Naive B cell (primary cell): ENCODE data around the gene ADGRG3. TPM values are rescaled to one million over a fixed set of nuclear protein-coding genes. Genes with fewer than 3 reads are reported as not detected.

ENCODE experiments used
- ATAC-seq, 2 donors: fragments of 150-1000 bp; cut with Tn5 transposase; 2 replicates each; pipeline ENCODE4 v1.10.0; 2021; ENCODE audit warnings: low read depth in 2 of 2, mild to moderate bottlenecking in 2 of 2, moderate library complexity in 2 of 2
- DNase-seq: peaks from one replicate; pipeline ENCODE4 v3.0.0; 2022
- H3K27ac Mint-ChIP-seq, 6 donors: one replicate each; pipeline ENCODE4 v1.8.0; 2020 to 2022; ENCODE audit warnings: mild to moderate bottlenecking in 6 of 6, mixed read lengths in 6 of 6, moderate library complexity in 5 of 6, inconsistent platforms in 2 of 6
- H3K27me3 Mint-ChIP-seq, 3 donors: one replicate each; pipeline ENCODE4 v1.8.0; 2021 to 2022; ENCODE audit warnings: mixed read lengths in 3 of 3, mild to moderate bottlenecking in 1 of 3
- H3K36me3 Mint-ChIP-seq, 2 donors: one replicate each; pipeline ENCODE4 v1.8.0; 2020 to 2022; ENCODE audit warnings: mixed read lengths in 2 of 2, inconsistent platforms in 1 of 2, mild to moderate bottlenecking in 1 of 2
- H3K4me1 Mint-ChIP-seq, 3 donors: one replicate each; pipeline ENCODE4 v1.8.0; 2020 to 2022; ENCODE audit warnings: mixed read lengths in 3 of 3, inconsistent platforms in 1 of 3, mild to moderate bottlenecking in 1 of 3, moderate library complexity in 1 of 3
- H3K4me3 Mint-ChIP-seq, 8 donors: one replicate each; pipeline ENCODE4 v1.8.0; 2020 to 2022; ENCODE audit warnings: mild to moderate bottlenecking in 8 of 8, mixed read lengths in 8 of 8, moderate library complexity in 8 of 8, inconsistent platforms in 2 of 8
- H3K9me3 Mint-ChIP-seq, 7 donors: one replicate each; pipeline ENCODE4 v1.8.0; 2020 to 2022; ENCODE audit warnings: mixed read lengths in 7 of 7, mild to moderate bottlenecking in 5 of 7, inconsistent platforms in 2 of 7, moderate library complexity in 1 of 7
- polyA plus RNA-seq, 6 donors: library from polyadenylated mRNA; unstranded; fragments of 300-500 nt; fragmentation: Illumina TruSeq; gene quantifications; one replicate each; pipeline ENCODE4 v1.2.3, GENCODE V29; 2021; ENCODE audit warnings: low read depth in 6 of 6

Gene ADGRG3
- polyA plus RNA-seq, 6 donors from 2014 or later, result 0.11 to 0.55 TPM; not detected in 4

DNA sequence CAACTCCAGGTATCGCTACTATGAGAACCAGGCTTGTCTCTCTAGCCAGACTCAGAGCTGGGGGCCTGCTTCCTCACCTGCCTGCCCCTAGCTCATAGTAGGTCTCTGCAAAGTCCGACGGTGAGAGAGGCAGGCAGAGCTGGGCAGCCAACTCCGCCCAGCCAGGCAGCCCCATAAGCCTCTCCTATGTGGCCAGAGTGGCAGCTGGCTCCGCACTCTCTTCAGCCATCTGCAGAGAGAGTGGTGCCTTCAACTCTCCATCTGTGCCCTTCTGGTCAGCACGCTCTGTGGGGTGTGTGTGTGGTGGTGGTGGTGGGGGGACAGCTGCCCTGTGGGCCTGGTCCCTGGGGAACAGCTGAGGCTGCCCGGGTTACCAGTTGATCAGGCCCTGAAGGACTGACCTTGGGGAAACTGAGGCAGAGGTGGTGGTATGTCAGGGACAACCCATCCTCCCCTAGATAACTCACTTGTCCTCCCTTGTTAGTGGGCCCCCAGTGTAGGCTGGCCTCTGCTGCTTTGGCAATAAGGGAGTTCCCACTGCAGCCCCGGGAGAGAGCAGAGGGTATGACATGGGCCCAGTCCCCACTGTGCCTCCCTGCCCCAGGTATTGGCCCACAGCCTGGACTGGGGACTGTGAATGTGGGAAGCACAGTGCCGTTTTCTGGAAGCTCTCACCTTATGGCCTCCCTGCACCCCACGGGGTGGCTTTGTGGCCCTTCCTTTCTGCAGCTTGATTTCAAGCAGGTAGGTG, 41.5 kb upstream of the ADGRG3 start:
- peaks cover 16 to 24% (median 21%) of the 10 kb centered on the region in 3 donors for H3K4me1 Mint-ChIP-seq
- H3K27me3 Mint-ChIP-seq, result peaks cover 13 to 62% (median 58%) of the 10 kb centered on the region in 3 donors
- H3K4me3 Mint-ChIP-seq, result no peak overlapping the region
- peaks cover 0 to 5% (median 0%) of the 10 kb centered on the region in 7 donors for H3K9me3 Mint-ChIP-seq
- DNase-seq (no peak), ATAC-seq (no peak)
- H3K36me3 Mint-ChIP-seq, result peaks cover 0 to 9% of the 10 kb centered on the region in 2 donors
- no peak overlapping the region for H3K27ac Mint-ChIP-seq

GRCh38 chr16:57627184-57627871, 40.8 kb upstream of the ADGRG3 start:
- ATAC-seq (no peak), DNase-seq (no peak)
- peaks cover 0 to 5% (median 0%) of the 10 kb centered on the region in 7 donors for H3K9me3 Mint-ChIP-seq
- peaks cover 16 to 24% (median 21%) of the 10 kb centered on the region in 3 donors for H3K4me1 Mint-ChIP-seq
- H3K27ac Mint-ChIP-seq, result no peak overlapping the region
- H3K27me3 Mint-ChIP-seq, result peaks cover 16 to 62% (median 58%) of the 10 kb centered on the region in 3 donors
- H3K4me3 Mint-ChIP-seq, result no peak overlapping the region
- peaks cover 0 to 9% of the 10 kb centered on the region in 2 donors for H3K36me3 Mint-ChIP-seq

GRCh38 chr16:57628008-57628781, 39.9 kb upstream of the ADGRG3 start, which contains the start of gene ADGRG1:
Gene ADGRG1 (plus strand): TSS chr16:57628630. CDS start chr16:57650288, 21,658 bp downstream.
- peak within 1 kb of the TSS in 1 of 6 donors; percentile 47 for H3K27ac Mint-ChIP-seq
- peak in 1 of 2 donors; percentile 18 for ATAC-seq
- H3K27me3 Mint-ChIP-seq, result peaks cover 17 to 62% (median 58%) of the 10 kb centered on the region in 3 donors
- DNase-seq, result no peak
- H3K9me3 Mint-ChIP-seq, result peaks cover 0 to 5% (median 0%) of the 10 kb centered on the region in 7 donors
- no peak within 1 kb of the TSS for H3K4me3 Mint-ChIP-seq
- H3K36me3 Mint-ChIP-seq, result peaks cover 0 to 9% of the 10 kb centered on the region in 2 donors
- H3K4me1 Mint-ChIP-seq, result peaks cover 16 to 24% (median 21%) of the 10 kb centered on the region in 3 donors

DNA sequence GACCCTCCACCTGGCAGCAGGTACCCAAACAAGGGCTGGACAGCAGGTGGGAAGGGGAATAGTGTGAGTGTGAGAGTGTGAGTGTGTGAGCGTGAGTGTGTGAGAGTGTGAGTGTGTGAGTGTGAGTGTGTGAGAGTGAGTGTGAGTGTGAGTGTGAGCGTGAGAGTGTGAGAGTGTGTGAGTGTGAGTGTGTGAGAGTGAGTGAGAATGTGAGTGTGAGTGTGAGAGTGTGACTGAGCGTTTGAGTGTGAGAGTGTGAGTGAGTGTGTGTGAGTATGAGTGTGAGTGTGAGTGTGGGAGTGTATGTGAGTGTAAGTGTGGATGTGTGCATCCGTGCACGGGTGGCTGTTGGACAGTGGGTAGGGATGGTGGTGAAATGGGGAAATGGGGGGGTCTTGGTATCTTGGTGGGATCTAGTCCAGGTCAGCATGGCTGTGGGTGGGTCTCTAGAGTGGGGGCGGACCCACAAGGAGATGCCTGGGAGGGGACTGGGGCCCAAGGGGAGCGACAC, 39.3 kb upstream of the ADGRG3 start:
- Mint-ChIP-seq H3K27me3 (peaks cover 17 to 62% (median 58%) of the 10 kb centered on the region in 3 donors), H3K36me3 (peaks cover 0 to 9% of the 10 kb centered on the region in 2 donors), H3K27ac (peak overlapping the region in 1 of 6 donors; percentile 47), H3K4me1 (peaks cover 16 to 24% (median 21%) of the 10 kb centered on the region in 3 donors), H3K9me3 (peaks cover 0 to 5% (median 0%) of the 10 kb centered on the region in 7 donors), H3K4me3 (no peak overlapping the region)
- ATAC-seq, result no peak
- no peak for DNase-seq

DNA sequence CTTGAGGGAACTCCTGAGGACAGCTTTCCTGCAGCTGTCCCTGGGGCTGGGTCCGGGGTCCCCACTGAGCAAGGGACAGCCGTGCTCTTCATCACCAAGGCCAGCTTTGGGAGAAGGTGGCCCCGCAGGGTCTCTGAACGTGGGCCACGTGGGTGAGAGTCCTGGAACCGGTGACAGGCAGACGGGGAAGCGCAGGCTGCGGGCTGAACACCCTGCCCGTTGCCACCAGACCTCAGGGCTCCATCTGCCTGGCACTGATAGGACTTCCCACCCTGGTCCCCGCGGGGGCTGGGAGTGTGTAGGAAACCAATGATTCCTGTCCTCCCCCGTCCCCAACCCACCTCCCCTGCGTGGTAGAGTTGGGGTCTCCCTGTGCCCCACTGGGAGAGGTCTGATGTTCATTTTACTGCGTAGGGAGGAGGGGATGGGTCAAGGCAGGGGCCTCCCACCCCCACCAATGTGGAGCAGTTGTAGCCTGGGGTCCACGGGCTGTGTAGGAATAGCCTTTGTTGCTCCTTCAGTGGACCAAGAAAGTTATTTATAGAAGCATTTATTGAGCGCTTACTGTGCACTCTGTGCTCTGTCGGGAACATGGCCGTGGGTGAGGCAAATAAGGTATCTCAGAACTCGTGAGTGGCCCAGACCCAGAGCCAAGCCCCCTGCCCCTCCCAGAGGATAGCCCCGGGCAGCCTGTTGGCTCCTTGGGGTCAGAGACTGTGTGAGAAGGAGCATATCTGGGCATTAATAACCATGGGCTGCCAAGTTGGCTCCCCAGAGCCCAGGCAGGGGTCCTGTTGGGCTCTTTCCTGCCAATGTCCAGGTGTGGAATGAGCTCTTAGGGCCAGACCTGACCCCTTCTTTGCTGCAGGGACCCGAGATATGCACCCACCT, 38.3 kb upstream of the ADGRG3 start:
- Mint-ChIP-seq H3K27ac (no peak overlapping the region), H3K4me3 (no peak overlapping the region), H3K36me3 (peaks cover 0 to 9% of the 10 kb centered on the region in 2 donors), H3K9me3 (peaks cover 0 to 5% (median 0%) of the 10 kb centered on the region in 7 donors), H3K27me3 (peaks cover 17 to 61% (median 58%) of the 10 kb centered on the region in 3 donors), H3K4me1 (peaks cover 16 to 24% (median 21%) of the 10 kb centered on the region in 3 donors)
- ATAC-seq (no peak), DNase-seq (no peak)

DNA sequence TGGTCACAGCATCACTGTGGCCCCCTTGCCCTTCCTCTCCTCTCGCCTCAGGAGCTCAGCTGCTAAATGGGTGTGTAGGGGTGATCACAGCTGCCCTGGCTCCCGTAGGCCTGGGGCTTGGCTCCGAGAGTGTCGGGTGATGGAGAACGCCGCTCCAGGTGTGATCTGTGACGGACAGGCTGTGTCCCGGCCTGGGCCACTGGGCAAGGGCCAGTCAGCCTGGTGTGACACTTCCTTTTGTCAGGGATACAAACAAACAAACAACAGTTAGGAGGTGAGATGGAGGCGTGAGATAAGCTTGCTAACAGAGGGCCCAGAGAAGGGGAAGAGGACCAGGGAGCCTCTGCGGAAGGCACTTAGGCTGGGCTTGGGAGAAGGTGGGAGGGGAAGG, 37.7 kb upstream of the ADGRG3 start:
- DNase-seq, result no peak
- H3K4me3 Mint-ChIP-seq, result no peak overlapping the region
- peaks cover 12 to 18% (median 17%) of the 10 kb centered on the region in 3 donors for H3K4me1 Mint-ChIP-seq
- H3K36me3 Mint-ChIP-seq, result peaks cover 0 to 9% of the 10 kb centered on the region in 2 donors
- H3K27me3 Mint-ChIP-seq, result peaks cover 17 to 59% (median 52%) of the 10 kb centered on the region in 3 donors
- H3K9me3 Mint-ChIP-seq, result peaks cover 0 to 5% (median 0%) of the 10 kb centered on the region in 7 donors
- no peak for ATAC-seq
- peak overlapping the region in 1 of 6 donors; percentile 66 for H3K27ac Mint-ChIP-seq

DNA sequence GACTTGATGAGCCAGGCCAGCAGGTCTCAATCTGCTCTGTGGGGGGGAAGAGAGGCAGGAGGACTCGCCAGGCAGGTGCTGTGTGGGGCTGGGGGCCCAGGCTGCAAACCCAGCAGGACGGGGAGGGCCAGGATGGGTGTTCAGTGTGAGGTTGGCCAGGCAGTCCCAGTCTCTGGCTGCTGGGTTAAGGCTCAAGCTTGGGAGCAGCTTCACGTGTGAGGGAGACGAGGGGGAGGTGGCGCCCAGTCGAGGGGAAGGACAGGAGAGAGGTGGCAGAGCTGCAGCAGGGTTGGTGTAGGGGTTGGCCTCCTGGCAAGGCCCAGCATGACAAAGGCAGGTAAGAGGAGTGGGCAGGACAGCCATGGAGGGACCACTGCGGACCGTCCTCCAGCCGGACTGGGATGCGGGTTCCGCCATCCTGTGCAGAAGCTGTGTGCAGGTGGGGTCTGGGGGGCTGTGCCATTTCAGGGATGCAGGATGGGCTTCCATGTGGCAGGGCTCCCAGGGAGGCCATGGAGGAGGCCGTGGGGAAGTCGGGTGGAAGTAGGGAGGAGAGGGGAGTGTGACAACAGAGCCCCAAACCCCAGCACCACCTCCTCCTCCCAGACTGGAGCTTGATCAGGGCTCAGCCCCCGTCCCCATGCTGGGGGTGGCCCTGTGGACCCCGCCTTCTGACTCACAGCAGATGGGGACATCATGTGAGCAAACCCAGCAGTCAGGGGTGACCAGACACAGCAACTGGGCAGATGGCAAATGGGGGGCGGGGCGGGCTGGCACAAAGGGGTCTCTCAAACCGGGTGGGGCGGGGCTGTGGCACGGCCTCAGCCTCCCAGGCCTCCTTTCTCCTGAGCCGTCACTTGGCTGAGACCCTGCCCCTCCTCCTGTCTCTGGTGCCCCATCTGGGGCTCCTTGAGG, 36.9 kb upstream of the ADGRG3 start:
- H3K36me3 Mint-ChIP-seq, result peaks cover 0 to 9% of the 10 kb centered on the region in 2 donors
- peaks cover 6 to 17% (median 14%) of the 10 kb centered on the region in 3 donors for H3K4me1 Mint-ChIP-seq
- no peak for DNase-seq
- H3K9me3 Mint-ChIP-seq, result peaks cover 0 to 5% (median 0%) of the 10 kb centered on the region in 7 donors
- H3K4me3 Mint-ChIP-seq, result peak overlapping the region in 1 of 8 donors; percentile 66
- H3K27me3 Mint-ChIP-seq, result peaks cover 17 to 60% (median 44%) of the 10 kb centered on the region in 3 donors
- ATAC-seq, result no peak
- H3K27ac Mint-ChIP-seq, result peak overlapping the region in 1 of 6 donors; percentile 66

DNA sequence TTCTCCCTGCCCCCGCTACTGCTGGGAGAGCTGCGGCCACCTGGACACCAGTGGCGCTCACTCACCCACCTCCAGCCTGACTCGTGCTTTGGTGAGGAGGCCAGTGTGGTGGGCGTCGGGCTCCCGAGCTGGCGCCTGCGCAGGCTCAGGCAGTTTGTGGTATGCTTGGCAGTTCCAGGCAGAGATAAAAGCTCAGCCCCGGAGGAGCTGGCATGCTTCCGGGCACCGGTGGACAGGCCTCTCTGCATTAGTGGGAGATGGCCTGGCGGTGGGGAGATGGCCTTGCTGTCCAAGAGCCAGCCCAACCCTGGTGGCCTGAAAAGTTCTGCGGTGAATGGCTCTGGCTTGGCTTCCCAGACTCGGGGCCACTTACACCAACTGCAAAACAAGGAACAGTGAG, 35.5 kb upstream of the ADGRG3 start:
- Mint-ChIP-seq H3K9me3 (peaks cover 0 to 5% (median 0%) of the 10 kb centered on the region in 7 donors), H3K27ac (no peak overlapping the region), H3K36me3 (peaks cover 0 to 9% of the 10 kb centered on the region in 2 donors), H3K4me1 (peaks cover 6 to 17% (median 14%) of the 10 kb centered on the region in 3 donors), H3K27me3 (peaks cover 23 to 62% (median 52%) of the 10 kb centered on the region in 3 donors), H3K4me3 (no peak overlapping the region)
- DNase-seq (no peak), ATAC-seq (no peak)

GRCh38 chr16:57633383-57634064, 34.6 kb upstream of the ADGRG3 start:
- H3K4me3 Mint-ChIP-seq, result no peak overlapping the region
- H3K27me3 Mint-ChIP-seq, result peaks cover 22 to 62% (median 52%) of the 10 kb centered on the region in 3 donors
- H3K4me1 Mint-ChIP-seq, result peaks cover 6 to 17% (median 12%) of the 10 kb centered on the region in 3 donors
- ATAC-seq (no peak), DNase-seq (no peak)
- peaks cover 0 to 7% of the 10 kb centered on the region in 2 donors for H3K36me3 Mint-ChIP-seq
- no peak overlapping the region for H3K27ac Mint-ChIP-seq
- H3K9me3 Mint-ChIP-seq, result peaks cover 0 to 5% (median 0%) of the 10 kb centered on the region in 7 donors

DNA sequence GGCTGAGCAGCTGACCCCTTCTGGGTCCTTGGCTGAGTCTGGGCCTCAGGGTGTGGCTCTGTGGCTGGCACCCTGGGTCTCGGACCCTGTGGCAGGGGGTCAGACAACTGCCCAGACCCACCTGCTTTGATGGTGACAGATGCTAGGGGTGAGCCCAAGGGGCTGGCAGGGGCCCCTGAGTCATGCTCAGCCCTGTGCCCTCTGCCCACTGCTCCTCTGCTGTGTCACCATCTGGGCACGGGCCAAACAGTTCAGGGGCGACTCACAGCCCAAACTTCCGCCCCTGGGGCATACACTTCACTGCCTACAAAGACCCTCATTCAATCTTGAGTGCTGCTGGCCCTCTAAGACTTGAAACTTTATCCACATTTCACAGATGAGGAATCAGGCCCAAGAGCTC, 33.9 kb upstream of the ADGRG3 start:
- no peak for DNase-seq
- Mint-ChIP-seq H3K4me3 (no peak overlapping the region), H3K27me3 (peaks cover 16 to 58% (median 46%) of the 10 kb centered on the region in 3 donors), H3K36me3 (peaks cover 0 to under 1% of the 10 kb centered on the region in 2 donors), H3K4me1 (peaks cover 0 to 10% (median 6%) of the 10 kb centered on the region in 3 donors), H3K9me3 (no peaks in the 10 kb centered on the region), H3K27ac (no peak overlapping the region)
- no peak for ATAC-seq
